CD14-positive monocyte (primary cell): ENCODE data around the gene TINAG. TPM values are rescaled to one million over a fixed set of nuclear protein-coding genes. Genes with fewer than 3 reads are reported as not detected.

Experiments
- DNase-seq, 3 donors: peaks; one replicate each; pipeline ENCODE4 v3.0.0-alpha.2; 2011 to 2022
- H2AFZ ChIP-seq: 2 replicates; pipeline ENCODE4 v1.6.0; 2012; ENCODE audit warnings: mild to moderate bottlenecking, low read depth, low read length, inconsistent platforms; ENCODE audit not compliant: insufficient read depth, poor library complexity, severe bottlenecking
- H3K27ac ChIP-seq, 2 donors: 1 replicate in 1 of 2; 2 replicates in 1 of 2; pipeline ENCODE4 v1.5.1; 2012 to 2013; ENCODE audit warnings: low read length in 2 of 2, control low read depth in 1 of 2, inconsistent platforms in 1 of 2, low read depth in 1 of 2, mild to moderate bottlenecking in 1 of 2
- H3K27me3 ChIP-seq, 2 donors: one replicate each; pipeline versions ENCODE4 v1.6.0 to v1.6.1; 2011 to 2013; ENCODE audit warnings: low read length in 2 of 2; ENCODE audit not compliant: control insufficient read depth in 2 of 2, insufficient read depth in 2 of 2
- H3K36me3 ChIP-seq, 2 donors: replicated peaks in 1 of 2; 1 replicate in 1 of 2; 2 replicates in 1 of 2; pipeline versions ENCODE4 v1.5.1 to v1.6.1; 2012 to 2013; ENCODE audit warnings: low read length in 2 of 2, control low read depth in 1 of 2, inconsistent platforms in 1 of 2, mild to moderate bottlenecking in 1 of 2; ENCODE audit not compliant: insufficient read depth in 2 of 2, control insufficient read depth in 1 of 2
- H3K4me1 ChIP-seq, 2 donors: 1 replicate in 1 of 2; 2 replicates in 1 of 2; pipeline versions ENCODE4 v1.5.1 to v1.6.1; 2012 to 2013; ENCODE audit warnings: low read length in 2 of 2, control low read depth in 1 of 2, inconsistent platforms in 1 of 2, mild to moderate bottlenecking in 1 of 2, moderate library complexity in 1 of 2; ENCODE audit not compliant: insufficient read depth in 2 of 2, control insufficient read depth in 1 of 2
- H3K4me2 ChIP-seq: replicated peaks from 2 replicates; pipeline ENCODE3; 2012; ENCODE audit warnings: low read length, moderate library complexity, mild to moderate bottlenecking; ENCODE audit not compliant: poor library complexity, severe bottlenecking; ENCODE audit errors: extremely low read depth
- H3K4me3 ChIP-seq, 3 experiments: fragments of 200-600 bp in 1 of 3; sonication (generic) in 1 of 3; replicated peaks in 1 of 3; 1 replicate in 2 of 3; 2 replicates in 1 of 3; pipeline ENCODE4 v1.5.1; 2011 to 2013; ENCODE audit warnings: low read length in 3 of 3, mild to moderate bottlenecking in 3 of 3, control low read depth in 2 of 3, low read depth in 2 of 3, inconsistent platforms in 1 of 3, moderate library complexity in 1 of 3
- H3K79me2 ChIP-seq: 2 replicates; pipeline ENCODE4 v1.6.0; 2012; ENCODE audit warnings: mild to moderate bottlenecking, control low read depth, inconsistent platforms, low read length, moderate library complexity; ENCODE audit not compliant: insufficient read depth
- H3K9ac ChIP-seq: 2 replicates; pipeline ENCODE4 v1.6.0; 2017; ENCODE audit warnings: low read length, mild to moderate bottlenecking; ENCODE audit not compliant: insufficient read depth, poor library complexity, severe bottlenecking
- H3K9me3 ChIP-seq, 2 donors: replicated peaks in 1 of 2; 1 replicate in 1 of 2; 2 replicates in 1 of 2; pipeline versions ENCODE4 v1.5.1 to v1.6.1; 2012 to 2013; ENCODE audit warnings: low read length in 2 of 2, control low read depth in 1 of 2; ENCODE audit not compliant: control insufficient read depth in 1 of 2, insufficient read depth in 1 of 2
- H4K20me1 ChIP-seq: 2 replicates; pipeline ENCODE4 v1.6.0; 2012; ENCODE audit warnings: mild to moderate bottlenecking, low read length, control low read depth, moderate library complexity; ENCODE audit not compliant: insufficient read depth
- H3K27ac Mint-ChIP-seq, 7 donors: one replicate each; pipeline ENCODE4 v1.8.0; 2020; ENCODE audit warnings: mild to moderate bottlenecking in 7 of 7, mixed read lengths in 7 of 7, moderate library complexity in 6 of 7, inconsistent platforms in 2 of 7
- H3K27me3 Mint-ChIP-seq, 3 donors: one replicate each; pipeline ENCODE4 v1.8.0; 2021 to 2022; ENCODE audit warnings: low read depth in 3 of 3, mild to moderate bottlenecking in 3 of 3, mixed read lengths in 3 of 3, moderate library complexity in 3 of 3, inconsistent platforms in 1 of 3
- H3K36me3 Mint-ChIP-seq, 2 donors: one replicate each; pipeline ENCODE4 v1.8.0; 2020; ENCODE audit warnings: mixed read lengths in 2 of 2, inconsistent platforms in 1 of 2, mild to moderate bottlenecking in 1 of 2
- H3K4me1 Mint-ChIP-seq: one replicate; pipeline ENCODE4 v1.8.0; 2020; ENCODE audit warnings: mild to moderate bottlenecking, mixed read lengths
- H3K4me3 Mint-ChIP-seq, 2 donors: one replicate each; pipeline ENCODE4 v1.8.0; 2020; ENCODE audit warnings: mild to moderate bottlenecking in 2 of 2, mixed read lengths in 2 of 2, moderate library complexity in 1 of 2
- H3K9me3 Mint-ChIP-seq, 7 donors: one replicate each; pipeline ENCODE4 v1.8.0; 2020 to 2022; ENCODE audit warnings: mixed read lengths in 7 of 7, mild to moderate bottlenecking in 6 of 7, moderate library complexity in 6 of 7, inconsistent platforms in 2 of 7
- CTCF ChIP-seq: fragments of 200-600 bp; IDR thresholded peaks from one replicate; pipeline ENCODE4 v1.8.0; 2022; ENCODE audit warnings: antibody characterized with exemption, mild to moderate bottlenecking
- WGBS: methylation state at CpG from one replicate; pipeline ENCODE4 v1.1.5; 2013; ENCODE audit warnings: missing lambda C conversion rate; ENCODE audit not compliant: insufficient coverage; 5-methylcytosine and 5-hydroxymethylcytosine counted together
- intact Hi-C, 2 donors: fragments of 100-400 bp; cut with micrococcal nuclease; formaldehyde crosslinking; loops; one replicate each; pipeline versions ENCODE4 v1.15.0 to v1.15.1; 2023
- polyA plus RNA-seq, 3 donors: library from polyadenylated mRNA; depleted of rRNA in 1 of 3; unstranded in 2 of 3; stranded (reverse) in 1 of 3; fragments of 300-500 nt in 2 of 3; fragments of >200 nt in 1 of 3; fragmentation: Illumina TruSeq in 2 of 3; gene quantifications; 1 replicate in 2 of 3; 2 replicates in 1 of 3; pipeline ENCODE4 v1.2.3, GENCODE V29; 2012 to 2021

Gene TINAG
- polyA plus RNA-seq, 3 donors, result not detected

- no peaks in the 10 kb centered on the region for H3K27me3 Mint-ChIP-seq
Observed at GRCh38 chr6:54428431-54428830, 120.2 kb downstream of the TINAG start.

GRCh38 chr6:54431466-54431865 is 123.2 kb downstream of the TINAG start:
- Histone ChIP-seq H3K27me3 (no peaks in the 10 kb centered on the region), H3K27ac (no peak overlapping the region), H3K36me3 (no peaks in the 10 kb centered on the region), H3K79me2 (no peaks in the 10 kb centered on the region), H2AFZ (no peak overlapping the region), H3K4me1 (no peaks in the 10 kb centered on the region), H3K9me3 (no peaks in the 10 kb centered on the region), H3K4me3 (no peak overlapping the region), H3K4me2 (no peak overlapping the region), H3K9ac (no peak overlapping the region), H4K20me1 (no peaks in the 10 kb centered on the region)
- Mint-ChIP-seq H3K36me3 (no peaks in the 10 kb centered on the region), H3K4me1 (no peaks in the 10 kb centered on the region), H3K9me3 (peaks cover 0 to 2% (median 0%) of the 10 kb centered on the region in 7 donors), H3K27me3 (no peaks in the 10 kb centered on the region), H3K27ac (no peak overlapping the region), H3K4me3 (no peak overlapping the region)
- DNase-seq, result no peak
- intact Hi-C loops, result no loop called here
- WGBS, result 86% methylated on average over 1 of the region's 2 CpGs
- TF ChIP-seq CTCF, result no peak

More at GRCh38 chr6:54428431-54428830, 120.2 kb downstream of the TINAG start:
- H3K27ac Mint-ChIP-seq, result no peak overlapping the region
- no peaks in the 10 kb centered on the region for H3K79me2 ChIP-seq
- 40% methylated on average over 1 of the region's 1 CpG for WGBS
- H3K4me3 ChIP-seq, result no peak overlapping the region
- no peak overlapping the region for H3K4me2 ChIP-seq
- DNase-seq, result no peak
- no peak overlapping the region for H3K27ac ChIP-seq
- H3K36me3 ChIP-seq, result no peaks in the 10 kb centered on the region
- no peaks in the 10 kb centered on the region for H3K36me3 Mint-ChIP-seq
- TF ChIP-seq CTCF, result no peak
- H3K9me3 Mint-ChIP-seq, result peaks cover 0 to 4% (median 0%) of the 10 kb centered on the region in 7 donors
- H3K4me1 ChIP-seq, result no peaks in the 10 kb centered on the region
- H3K4me1 Mint-ChIP-seq, result no peaks in the 10 kb centered on the region
- intact Hi-C loops, result no loop called here
- H3K9ac ChIP-seq, result no peak overlapping the region
- no peak overlapping the region for H2AFZ ChIP-seq
- no peaks in the 10 kb centered on the region for H3K27me3 ChIP-seq
- H3K9me3 ChIP-seq, result no peaks in the 10 kb centered on the region
- no peaks in the 10 kb centered on the region for H4K20me1 ChIP-seq
- no peak overlapping the region for H3K4me3 Mint-ChIP-seq

Other genes starting within 250 kb of the TINAG start
- gene MLIP, start 197.0 kb upstream of the TINAG start, polyA plus RNA-seq, result not detected